Neural progenitor cell (in vitro differentiated cells): ENCODE results near the gene KIF15. TPM values are rescaled to one million over a fixed set of nuclear protein-coding genes. Genes with fewer than 3 reads are reported as not detected.

Source experiments
- DNase-seq: peaks from one replicate; pipeline ENCODE4 v3.0.0-alpha.2; 2016; ENCODE audit warnings: low spot score
- H2AFZ ChIP-seq: fragments of 200-600 bp; sonication (generic); replicated peaks from 2 replicates; pipeline ENCODE4 v1.6.1; 2016; ENCODE audit warnings: antibody characterized with exemption
- H3F3A ChIP-seq: fragments of 200-600 bp; sonication (generic); 2 replicates; pipeline ENCODE4 v1.6.1; 2016; ENCODE audit warnings: antibody characterized with exemption, low read depth
- H3K27ac ChIP-seq: fragments of 200-600 bp; sonication (generic); 2 replicates; pipeline ENCODE4 v1.5.1; 2016; ENCODE audit warnings: mild to moderate bottlenecking
- H3K27me3 ChIP-seq: fragments of 200-600 bp; sonication (generic); 2 replicates; pipeline ENCODE4 v1.6.1; 2016; ENCODE audit warnings: mild to moderate bottlenecking, moderate library complexity
- H3K36me3 ChIP-seq: fragments of 200-600 bp; sonication (generic); 2 replicates; pipeline ENCODE4 v1.5.1; 2016
- H3K4me1 ChIP-seq: fragments of 200-600 bp; sonication (generic); 2 replicates; pipeline ENCODE4 v1.6.1; 2016; ENCODE audit warnings: mixed run types
- H3K4me2 ChIP-seq: fragments of 200-600 bp; sonication (generic); 2 replicates; pipeline ENCODE4 v1.6.1; 2016
- H3K4me3 ChIP-seq: fragments of 200-600 bp; sonication (generic); 2 replicates; pipeline ENCODE4 v1.5.1; 2016
- H3K79me2 ChIP-seq: fragments of 200-600 bp; sonication (generic); 2 replicates; pipeline ENCODE4 v1.6.1; 2016; ENCODE audit warnings: low read depth
- H3K9ac ChIP-seq: fragments of 200-600 bp; sonication (generic); 2 replicates; pipeline ENCODE4 v1.6.1; 2016
- H3K9me3 ChIP-seq: fragments of 200-600 bp; sonication (generic); 2 replicates; pipeline ENCODE4 v1.5.1; 2016; ENCODE audit warnings: low read depth
- H4K20me1 ChIP-seq: fragments of 200-600 bp; sonication (generic); 2 replicates; pipeline ENCODE4 v1.6.1; 2016; ENCODE audit warnings: low read depth
- H3K27ac Mint-ChIP-seq: 3 replicates; pipeline ENCODE4 v1.8.0; 2021; ENCODE audit warnings: mixed read lengths
- H3K27me3 Mint-ChIP-seq: 2 replicates; pipeline ENCODE4 v1.8.0; 2022; ENCODE audit warnings: low read depth, mild to moderate bottlenecking, inconsistent platforms, moderate library complexity, mixed read lengths; ENCODE audit not compliant: insufficient read depth
- H3K36me3 Mint-ChIP-seq: 3 replicates; pipeline ENCODE4 v1.8.0; 2021; ENCODE audit warnings: mixed read lengths
- H3K4me1 Mint-ChIP-seq: 3 replicates; pipeline ENCODE4 v1.8.0; 2021; ENCODE audit warnings: mixed read lengths
- H3K4me3 Mint-ChIP-seq: 3 replicates; pipeline ENCODE4 v1.8.0; 2021; ENCODE audit warnings: mild to moderate bottlenecking, moderate library complexity, mixed read lengths
- H3K9me3 Mint-ChIP-seq: 3 replicates; pipeline ENCODE4 v1.8.0; 2020; ENCODE audit warnings: mixed read lengths
- EZH2 ChIP-seq: fragments of 200-600 bp; sonication (generic); IDR thresholded peaks from 2 replicates; pipeline ENCODE4 v1.6.1; 2017; ENCODE audit warnings: antibody characterized with exemption, mild to moderate bottlenecking, moderate library complexity
- EZH2phosphoT487 ChIP-seq: fragments of 200-600 bp; sonication (generic); IDR thresholded peaks from 2 replicates; pipeline ENCODE4 v1.6.1; 2017; ENCODE audit warnings: antibody characterized with exemption
- total RNA-seq: library from RNA; depleted of rRNA; stranded (reverse); fragments of >200 nt; gene quantifications from 2 replicates; pipeline ENCODE4 v1.2.3, GENCODE V29; 2015; ENCODE audit warnings: low replicate concordance
- TF ChIP-seq, protein P1 (sequence below): fragments of 200-600 bp; sonication (generic); IDR thresholded peaks from 2 replicates; pipeline ENCODE4 v1.5.1; 2017; ENCODE audit warnings: antibody characterized with exemption, mild to moderate bottlenecking

KIF15 gene
- total RNA-seq, 1 donor from 2014 or later = 83.4 TPM

DNA sequence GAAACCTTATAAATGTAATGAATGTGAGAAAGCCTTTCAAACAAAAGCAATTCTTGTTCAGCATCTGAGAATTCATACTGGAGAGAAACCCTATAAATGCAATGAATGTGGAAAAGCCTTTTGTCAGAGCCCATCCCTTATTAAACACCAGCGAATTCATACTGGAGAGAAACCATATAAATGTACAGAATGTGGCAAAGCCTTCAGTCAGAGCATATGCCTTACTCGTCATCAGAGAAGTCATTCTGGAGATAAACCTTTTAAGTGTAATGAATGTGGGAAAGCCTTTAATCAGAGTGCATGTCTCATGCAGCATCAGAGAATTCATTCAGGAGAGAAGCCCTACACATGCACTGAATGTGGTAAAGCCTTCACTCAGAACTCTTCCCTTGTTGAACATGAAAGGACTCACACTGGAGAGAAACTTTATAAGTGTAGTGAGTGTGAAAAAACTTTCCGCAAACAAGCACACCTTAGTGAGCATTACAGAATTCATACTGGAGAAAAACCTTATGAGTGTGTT is 26.9 kb upstream of the KIF15 start:
- Mint-ChIP-seq H3K27ac (no peak overlapping the region), H3K36me3 (peaks cover 6% of the 10 kb centered on the region), H3K9me3 (peaks cover 65% of the 10 kb centered on the region), H3K4me3 (no peak overlapping the region), H3K27me3 (no peaks in the 10 kb centered on the region), H3K4me1 (no peaks in the 10 kb centered on the region)
- TF ChIP-seq, protein P1, sequence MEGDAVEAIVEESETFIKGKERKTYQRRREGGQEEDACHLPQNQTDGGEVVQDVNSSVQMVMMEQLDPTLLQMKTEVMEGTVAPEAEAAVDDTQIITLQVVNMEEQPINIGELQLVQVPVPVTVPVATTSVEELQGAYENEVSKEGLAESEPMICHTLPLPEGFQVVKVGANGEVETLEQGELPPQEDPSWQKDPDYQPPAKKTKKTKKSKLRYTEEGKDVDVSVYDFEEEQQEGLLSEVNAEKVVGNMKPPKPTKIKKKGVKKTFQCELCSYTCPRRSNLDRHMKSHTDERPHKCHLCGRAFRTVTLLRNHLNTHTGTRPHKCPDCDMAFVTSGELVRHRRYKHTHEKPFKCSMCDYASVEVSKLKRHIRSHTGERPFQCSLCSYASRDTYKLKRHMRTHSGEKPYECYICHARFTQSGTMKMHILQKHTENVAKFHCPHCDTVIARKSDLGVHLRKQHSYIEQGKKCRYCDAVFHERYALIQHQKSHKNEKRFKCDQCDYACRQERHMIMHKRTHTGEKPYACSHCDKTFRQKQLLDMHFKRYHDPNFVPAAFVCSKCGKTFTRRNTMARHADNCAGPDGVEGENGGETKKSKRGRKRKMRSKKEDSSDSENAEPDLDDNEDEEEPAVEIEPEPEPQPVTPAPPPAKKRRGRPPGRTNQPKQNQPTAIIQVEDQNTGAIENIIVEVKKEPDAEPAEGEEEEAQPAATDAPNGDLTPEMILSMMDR = no peak
- TF ChIP-seq EZH2phosphoT487 = no peak
- no peak for TF ChIP-seq EZH2
- Histone ChIP-seq H3K79me2 (peaks cover 4% of the 10 kb centered on the region), H3K4me1 (no peaks in the 10 kb centered on the region), H4K20me1 (no peaks in the 10 kb centered on the region), H3K9me3 (peaks cover 55% of the 10 kb centered on the region), H3F3A (no peaks in the 10 kb centered on the region), H3K9ac (no peak overlapping the region), H2AFZ (no peak overlapping the region), H3K27me3 (no peaks in the 10 kb centered on the region), H3K4me3 (no peak overlapping the region), H3K36me3 (peaks cover 49% of the 10 kb centered on the region), H3K4me2 (no peak overlapping the region), H3K27ac (no peak overlapping the region)
- no peak for DNase-seq

- H3K4me1 Mint-ChIP-seq = peaks cover 8% of the 10 kb centered on the region
- peak overlapping the region; percentile 74 for H3K27ac Mint-ChIP-seq
Measured at GRCh38 chr3:44761101-44761423, 532 bp upstream of the KIF15 start.

GRCh38 chr3:44762170-44762677 is 630 bp downstream of the KIF15 start:
- DNase-seq = no peak
- Histone ChIP-seq H3K9ac (peak overlapping the region; percentile 71), H3K27ac (peak overlapping the region; percentile 94), H3K4me2 (peak overlapping the region; percentile 93), H3K36me3 (peaks cover 28% of the 10 kb centered on the region), H4K20me1 (no peaks in the 10 kb centered on the region), H3K27me3 (no peaks in the 10 kb centered on the region), H2AFZ (peak overlapping the region; percentile 87), H3F3A (peaks cover 10% of the 10 kb centered on the region), H3K9me3 (peaks cover 7% of the 10 kb centered on the region), H3K4me3 (peak overlapping the region; percentile 95), H3K79me2 (peaks cover 95% of the 10 kb centered on the region), H3K4me1 (no peaks in the 10 kb centered on the region)
- Mint-ChIP-seq H3K4me3 (peak overlapping the region; percentile 93), H3K27me3 (peaks cover 12% of the 10 kb centered on the region), H3K27ac (peak overlapping the region; percentile 74), H3K9me3 (peaks cover 58% of the 10 kb centered on the region), H3K36me3 (peaks cover 62% of the 10 kb centered on the region), H3K4me1 (peaks cover 8% of the 10 kb centered on the region)
- TF ChIP-seq, protein P1 = no peak
- TF ChIP-seq EZH2phosphoT487 (no peak), EZH2 (no peak)

More at GRCh38 chr3:44761101-44761423, 532 bp upstream of the KIF15 start:
- H3K27me3 Mint-ChIP-seq = peaks cover 12% of the 10 kb centered on the region
- H3K9me3 Mint-ChIP-seq = peaks cover 56% of the 10 kb centered on the region
- peaks cover 64% of the 10 kb centered on the region for H3K36me3 Mint-ChIP-seq
- DNase-seq = peak; percentile 9
- Histone ChIP-seq H4K20me1 (no peaks in the 10 kb centered on the region), H3K4me1 (no peaks in the 10 kb centered on the region), H3K4me2 (peak overlapping the region; percentile 94), H3K27me3 (no peaks in the 10 kb centered on the region), H3K9ac (peak overlapping the region; percentile 82), H3K27ac (peak overlapping the region; percentile 10), H3F3A (peaks cover 10% of the 10 kb centered on the region), H3K4me3 (peak overlapping the region; percentile 95), H2AFZ (peak overlapping the region; percentile 70), H3K36me3 (peaks cover 31% of the 10 kb centered on the region), H3K79me2 (peaks cover 95% of the 10 kb centered on the region), H3K9me3 (peaks cover 7% of the 10 kb centered on the region)
- TF ChIP-seq EZH2 = no peak
- TF ChIP-seq, protein P1 = no peak
- TF ChIP-seq EZH2phosphoT487 = no peak
- peak overlapping the region; percentile 93 for H3K4me3 Mint-ChIP-seq
